ENCODE results near the gene ARMC5. TPM values are rescaled to one million over a fixed set of nuclear protein-coding genes. Genes with fewer than 3 reads are reported as not detected.

The ARMC5 gene
- polyA plus RNA-seq, 1 of the 3 experiments (the other 2 are of a cell fraction), result 8.9 TPM

- Histone ChIP-seq H3K9me2 (no peaks in the 10 kb centered on the region), H3K9ac (no peak within 1 kb of the TSS), H3K4me2 (peak within 1 kb of the TSS; percentile 60; the same call in 1 of the 2 replicates), H3K79me2 (ENCODE audit: insufficient read depth) (no peaks in the 10 kb centered on the region), H3K4me1 (ENCODE audit: control insufficient read depth in 1 of 2, insufficient read depth in 2 of 2, low read depth in 1 of 2, low read length in 1 of 2) (no peaks in the 10 kb centered on the region; a peak in 1 of 4 replicates), H3K27ac (ENCODE audit: low read depth in 2 of 2, low read length in 1 of 2) (no peak within 1 kb of the TSS), H2AFZ (ENCODE audit: low read depth) (peak within 1 kb of the TSS; percentile 59; the same call in 1 of the 2 replicates), H3K4me3 (ENCODE audit: low read depth in 2 of 2, low read length in 1 of 2) (peak within 1 kb of the TSS in 1 of 2 experiments; percentile 33; a peak in 2 of 4 replicates), H3F3A (replicated peaks; ENCODE audit: insufficient read depth) (no peaks in the 10 kb centered on the region), H3K9me3 (no peaks in the 10 kb centered on the region), H4K20me1 (ENCODE audit: insufficient read depth) (no peaks in the 10 kb centered on the region), H3K36me3 (replicated peaks in 1 of 2; ENCODE audit: control insufficient read depth in 1 of 2, insufficient read depth in 2 of 2, low read length in 1 of 2) (no peaks in the 10 kb centered on the region), H3K27me3 (ENCODE audit: insufficient read depth) (peaks cover 36% of the 10 kb centered on the region)
- 24% methylated on average over 7 of the region's 7 CpGs for WGBS (ENCODE audit: low lambda C conversion rate)
- TF ChIP-seq RCOR1 (IDR thresholded peaks at IDR 0.05; ENCODE audit: low read length) (no peak), FOXM1 (IDR thresholded peaks at IDR 0.05; ENCODE audit: low read depth) (no peak), GATA2 (CRISPR knock-in tag; IDR thresholded peaks at IDR 0.05) (no peak), RXRA (IDR thresholded peaks at IDR 0.05; ENCODE audit: borderline replicate concordance, low read depth) (no peak), EP300 (IDR thresholded peaks at IDR 0.05; ENCODE audit: borderline replicate concordance in 1 of 2, low read depth in 1 of 2, low read length in 1 of 2) (no peak), MAX (IDR thresholded peaks at IDR 0.05; ENCODE audit: low read depth) (no peak), JUND (IDR thresholded peaks at IDR 0.05) (no peak), EZH2phosphoT487 (IDR thresholded peaks at IDR 0.05; ENCODE audit: borderline replicate concordance, low read depth) (no peak), MEF2A (IDR thresholded peaks at IDR 0.05; ENCODE audit: borderline replicate concordance, low read depth) (no peak), FOSL2 (IDR thresholded peaks at IDR 0.05; ENCODE audit: borderline replicate concordance, low read depth) (no peak), FOXJ3 (CRISPR knock-in tag; IDR thresholded peaks at IDR 0.05) (no peak), TAF1 (IDR thresholded peaks at IDR 0.05; ENCODE audit: borderline replicate concordance, low read depth, low read length) (no peak), IRF3 (IDR thresholded peaks at IDR 0.05; ENCODE audit: low read depth, low read length) (no peak)
- TF ChIP-seq, protein P1, sequence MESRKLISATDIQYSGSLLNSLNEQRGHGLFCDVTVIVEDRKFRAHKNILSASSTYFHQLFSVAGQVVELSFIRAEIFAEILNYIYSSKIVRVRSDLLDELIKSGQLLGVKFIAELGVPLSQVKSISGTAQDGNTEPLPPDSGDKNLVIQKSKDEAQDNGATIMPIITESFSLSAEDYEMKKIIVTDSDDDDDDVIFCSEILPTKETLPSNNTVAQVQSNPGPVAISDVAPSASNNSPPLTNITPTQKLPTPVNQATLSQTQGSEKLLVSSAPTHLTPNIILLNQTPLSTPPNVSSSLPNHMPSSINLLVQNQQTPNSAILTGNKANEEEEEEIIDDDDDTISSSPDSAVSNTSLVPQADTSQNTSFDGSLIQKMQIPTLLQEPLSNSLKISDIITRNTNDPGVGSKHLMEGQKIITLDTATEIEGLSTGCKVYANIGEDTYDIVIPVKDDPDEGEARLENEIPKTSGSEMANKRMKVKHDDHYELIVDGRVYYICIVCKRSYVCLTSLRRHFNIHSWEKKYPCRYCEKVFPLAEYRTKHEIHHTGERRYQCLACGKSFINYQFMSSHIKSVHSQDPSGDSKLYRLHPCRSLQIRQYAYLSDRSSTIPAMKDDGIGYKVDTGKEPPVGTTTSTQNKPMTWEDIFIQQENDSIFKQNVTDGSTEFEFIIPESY (IDR thresholded peaks at IDR 0.05; ENCODE audit: borderline replicate concordance, low read depth), result no peak
- TF ChIP-seq, protein P2, sequence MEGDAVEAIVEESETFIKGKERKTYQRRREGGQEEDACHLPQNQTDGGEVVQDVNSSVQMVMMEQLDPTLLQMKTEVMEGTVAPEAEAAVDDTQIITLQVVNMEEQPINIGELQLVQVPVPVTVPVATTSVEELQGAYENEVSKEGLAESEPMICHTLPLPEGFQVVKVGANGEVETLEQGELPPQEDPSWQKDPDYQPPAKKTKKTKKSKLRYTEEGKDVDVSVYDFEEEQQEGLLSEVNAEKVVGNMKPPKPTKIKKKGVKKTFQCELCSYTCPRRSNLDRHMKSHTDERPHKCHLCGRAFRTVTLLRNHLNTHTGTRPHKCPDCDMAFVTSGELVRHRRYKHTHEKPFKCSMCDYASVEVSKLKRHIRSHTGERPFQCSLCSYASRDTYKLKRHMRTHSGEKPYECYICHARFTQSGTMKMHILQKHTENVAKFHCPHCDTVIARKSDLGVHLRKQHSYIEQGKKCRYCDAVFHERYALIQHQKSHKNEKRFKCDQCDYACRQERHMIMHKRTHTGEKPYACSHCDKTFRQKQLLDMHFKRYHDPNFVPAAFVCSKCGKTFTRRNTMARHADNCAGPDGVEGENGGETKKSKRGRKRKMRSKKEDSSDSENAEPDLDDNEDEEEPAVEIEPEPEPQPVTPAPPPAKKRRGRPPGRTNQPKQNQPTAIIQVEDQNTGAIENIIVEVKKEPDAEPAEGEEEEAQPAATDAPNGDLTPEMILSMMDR (IDR thresholded peaks at IDR 0.05), result no peak
- TF ChIP-seq, protein P3, sequence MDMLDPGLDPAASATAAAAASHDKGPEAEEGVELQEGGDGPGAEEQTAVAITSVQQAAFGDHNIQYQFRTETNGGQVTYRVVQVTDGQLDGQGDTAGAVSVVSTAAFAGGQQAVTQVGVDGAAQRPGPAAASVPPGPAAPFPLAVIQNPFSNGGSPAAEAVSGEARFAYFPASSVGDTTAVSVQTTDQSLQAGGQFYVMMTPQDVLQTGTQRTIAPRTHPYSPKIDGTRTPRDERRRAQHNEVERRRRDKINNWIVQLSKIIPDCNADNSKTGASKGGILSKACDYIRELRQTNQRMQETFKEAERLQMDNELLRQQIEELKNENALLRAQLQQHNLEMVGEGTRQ (IDR thresholded peaks at IDR 0.05; ENCODE audit: borderline replicate concordance, low read depth, low read length), result no peak
- TF ChIP-seq, protein P4, sequence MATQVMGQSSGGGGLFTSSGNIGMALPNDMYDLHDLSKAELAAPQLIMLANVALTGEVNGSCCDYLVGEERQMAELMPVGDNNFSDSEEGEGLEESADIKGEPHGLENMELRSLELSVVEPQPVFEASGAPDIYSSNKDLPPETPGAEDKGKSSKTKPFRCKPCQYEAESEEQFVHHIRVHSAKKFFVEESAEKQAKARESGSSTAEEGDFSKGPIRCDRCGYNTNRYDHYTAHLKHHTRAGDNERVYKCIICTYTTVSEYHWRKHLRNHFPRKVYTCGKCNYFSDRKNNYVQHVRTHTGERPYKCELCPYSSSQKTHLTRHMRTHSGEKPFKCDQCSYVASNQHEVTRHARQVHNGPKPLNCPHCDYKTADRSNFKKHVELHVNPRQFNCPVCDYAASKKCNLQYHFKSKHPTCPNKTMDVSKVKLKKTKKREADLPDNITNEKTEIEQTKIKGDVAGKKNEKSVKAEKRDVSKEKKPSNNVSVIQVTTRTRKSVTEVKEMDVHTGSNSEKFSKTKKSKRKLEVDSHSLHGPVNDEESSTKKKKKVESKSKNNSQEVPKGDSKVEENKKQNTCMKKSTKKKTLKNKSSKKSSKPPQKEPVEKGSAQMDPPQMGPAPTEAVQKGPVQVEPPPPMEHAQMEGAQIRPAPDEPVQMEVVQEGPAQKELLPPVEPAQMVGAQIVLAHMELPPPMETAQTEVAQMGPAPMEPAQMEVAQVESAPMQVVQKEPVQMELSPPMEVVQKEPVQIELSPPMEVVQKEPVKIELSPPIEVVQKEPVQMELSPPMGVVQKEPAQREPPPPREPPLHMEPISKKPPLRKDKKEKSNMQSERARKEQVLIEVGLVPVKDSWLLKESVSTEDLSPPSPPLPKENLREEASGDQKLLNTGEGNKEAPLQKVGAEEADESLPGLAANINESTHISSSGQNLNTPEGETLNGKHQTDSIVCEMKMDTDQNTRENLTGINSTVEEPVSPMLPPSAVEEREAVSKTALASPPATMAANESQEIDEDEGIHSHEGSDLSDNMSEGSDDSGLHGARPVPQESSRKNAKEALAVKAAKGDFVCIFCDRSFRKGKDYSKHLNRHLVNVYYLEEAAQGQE (IDR thresholded peaks at IDR 0.05; ENCODE audit: low read depth, low read length), result no peak
- ChIA-PET POLR2A (no interaction called here), CTCF (interaction anchor here (1.1 to 3.0 kb wide), 3 partner anchors 11 to 30 kb away, joined by 3 to 13 read pairs (median 3); partner anchors contain the start of gene ZNF843)
- DNase-seq, result no peak
Measured at GRCh38 chr16:31428279-31428597, 31.1 kb upstream of the ARMC5 start, which contains the start of gene COX6A2. Gene COX6A2 (minus strand): TSS chr16:31428360. CDS start chr16:31428325, 35 bp downstream.
